ENCODE results near the gene AGAP3.

Gene AGAP3

DNA sequence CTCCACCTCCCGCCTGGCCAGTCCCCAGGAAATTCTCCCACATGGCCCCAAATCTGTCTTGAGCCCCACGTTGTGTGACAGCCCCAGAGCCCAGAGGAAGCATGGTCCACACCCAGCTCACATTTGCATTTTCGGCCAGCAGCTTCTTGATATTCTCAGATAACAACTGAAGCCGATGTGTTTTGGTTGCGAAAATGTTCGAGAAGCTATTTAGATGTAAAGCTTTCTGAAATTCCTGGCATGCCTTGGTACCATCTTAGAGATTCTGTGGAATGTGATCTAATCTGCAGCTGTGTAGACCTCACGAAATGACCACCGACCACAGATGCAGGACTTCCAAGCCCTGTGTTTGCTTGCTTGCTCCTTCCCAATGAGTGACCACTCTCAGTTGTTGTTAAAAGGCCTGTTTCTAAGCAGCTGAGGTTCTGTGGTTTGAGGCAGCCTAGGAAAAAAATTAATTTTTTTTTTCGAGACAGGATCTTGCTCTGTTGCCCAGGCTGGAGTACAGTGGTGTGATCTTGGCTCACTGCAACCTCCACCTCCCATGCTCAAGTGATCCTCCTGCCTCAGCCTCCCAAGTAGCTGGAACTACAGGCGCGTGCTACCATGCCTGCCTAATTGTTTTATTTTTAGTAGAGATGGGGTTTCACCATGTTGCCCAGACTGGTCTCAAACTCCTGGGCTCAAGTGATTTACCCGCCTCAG is 18.1 kb upstream of the AGAP3 start:
- FAIRE-seq (no peak), DNase-seq (ENCODE audit: insufficient read length, low spot score) (no peak)
- TF ChIP-seq, protein P1, sequence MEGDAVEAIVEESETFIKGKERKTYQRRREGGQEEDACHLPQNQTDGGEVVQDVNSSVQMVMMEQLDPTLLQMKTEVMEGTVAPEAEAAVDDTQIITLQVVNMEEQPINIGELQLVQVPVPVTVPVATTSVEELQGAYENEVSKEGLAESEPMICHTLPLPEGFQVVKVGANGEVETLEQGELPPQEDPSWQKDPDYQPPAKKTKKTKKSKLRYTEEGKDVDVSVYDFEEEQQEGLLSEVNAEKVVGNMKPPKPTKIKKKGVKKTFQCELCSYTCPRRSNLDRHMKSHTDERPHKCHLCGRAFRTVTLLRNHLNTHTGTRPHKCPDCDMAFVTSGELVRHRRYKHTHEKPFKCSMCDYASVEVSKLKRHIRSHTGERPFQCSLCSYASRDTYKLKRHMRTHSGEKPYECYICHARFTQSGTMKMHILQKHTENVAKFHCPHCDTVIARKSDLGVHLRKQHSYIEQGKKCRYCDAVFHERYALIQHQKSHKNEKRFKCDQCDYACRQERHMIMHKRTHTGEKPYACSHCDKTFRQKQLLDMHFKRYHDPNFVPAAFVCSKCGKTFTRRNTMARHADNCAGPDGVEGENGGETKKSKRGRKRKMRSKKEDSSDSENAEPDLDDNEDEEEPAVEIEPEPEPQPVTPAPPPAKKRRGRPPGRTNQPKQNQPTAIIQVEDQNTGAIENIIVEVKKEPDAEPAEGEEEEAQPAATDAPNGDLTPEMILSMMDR (IDR thresholded peaks at IDR 0.05; ENCODE audit: insufficient read depth, missing control alignments): no peak

- TF ChIP-seq, protein P1 (IDR thresholded peaks at IDR 0.05; ENCODE audit: insufficient read depth, missing control alignments): no peak
- FAIRE-seq (no peak), DNase-seq (ENCODE audit: insufficient read length, low spot score) (no peak)
These were observed 16.3 kb upstream of the AGAP3 start for GRCh38 chr7:151069841-151070573.

DNA sequence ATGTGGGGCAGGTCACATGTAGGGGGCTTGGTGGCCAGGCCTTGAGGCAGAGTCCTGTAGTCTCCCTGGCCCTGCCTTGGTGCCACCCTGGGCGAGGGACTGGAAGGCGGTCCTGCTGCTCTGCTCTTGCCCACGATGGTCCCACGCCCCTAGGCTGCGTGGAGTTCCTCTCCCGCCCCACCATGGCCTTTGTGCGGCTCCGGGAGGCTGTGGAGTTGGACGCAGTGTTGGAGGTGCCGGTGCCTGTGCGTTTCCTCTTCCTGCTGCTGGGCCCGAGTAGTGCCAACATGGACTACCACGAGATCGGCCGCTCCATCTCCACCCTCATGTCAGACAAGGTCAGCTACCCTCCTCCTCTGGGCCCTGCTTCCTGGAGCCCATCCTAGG is 15.7 kb upstream of the AGAP3 start:
- no peak for DNase-seq (ENCODE audit: insufficient read length, low spot score)
- TF ChIP-seq, protein P1 (IDR thresholded peaks at IDR 0.05; ENCODE audit: insufficient read depth, missing control alignments): no peak
- FAIRE-seq: no peak

- no peak for FAIRE-seq
- DNase-seq (ENCODE audit: insufficient read length, low spot score): no peak
- TF ChIP-seq, protein P1 (IDR thresholded peaks at IDR 0.05; ENCODE audit: insufficient read depth, missing control alignments): no peak
These were observed 15.0 kb upstream of the AGAP3 start for GRCh38 chr7:151071032-151071866.

DNA sequence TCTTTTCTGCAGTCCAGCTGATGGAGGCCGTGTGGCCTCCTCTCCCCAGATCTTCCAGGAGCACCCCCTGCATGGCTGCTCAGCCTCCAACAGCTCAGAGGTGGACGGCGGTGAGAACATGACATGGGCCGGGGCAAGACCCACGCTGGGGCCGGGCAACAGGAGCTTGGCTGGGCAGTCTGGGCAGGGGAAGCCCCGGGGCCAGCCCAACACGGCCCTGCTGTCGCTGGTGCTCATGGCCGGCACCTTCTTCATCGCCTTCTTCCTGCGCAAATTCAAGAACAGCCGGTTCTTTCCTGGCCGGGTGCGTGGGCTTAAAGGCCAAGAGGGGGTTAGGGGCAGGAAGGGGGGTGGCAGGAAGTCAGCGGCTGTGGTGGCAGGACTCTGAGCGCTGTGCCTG is 12.3 kb upstream of the AGAP3 start:
- TF ChIP-seq, protein P1 (IDR thresholded peaks at IDR 0.05; ENCODE audit: insufficient read depth, missing control alignments): no peak
- FAIRE-seq: no peak

GRCh38 chr7:151074817-151075661 is 11.2 kb upstream of the AGAP3 start:
- TF ChIP-seq, protein P1 (IDR thresholded peaks at IDR 0.05; ENCODE audit: insufficient read depth, missing control alignments): no peak
- DNase-seq (ENCODE audit: insufficient read length, low spot score) (no peak), FAIRE-seq (no peak)

More for the DNA sequence above, 12.3 kb upstream of the AGAP3 start:
- no peak for DNase-seq (ENCODE audit: insufficient read length, low spot score)

Measured in D721Med (cell line).